Heart right ventricle (tissue), 16 donors: ENCODE measurements around the gene KCNQ5. TPM values are rescaled to one million over a fixed set of nuclear protein-coding genes. Genes with fewer than 3 reads are reported as not detected.

Source experiments
- ATAC-seq, 8 donors: fragments of 200-7000 bp; cut with Tn5 transposase; one replicate each; pipeline ENCODE4 v1.9.1; 2020; ENCODE audit warnings: mild to moderate bottlenecking in 8 of 8, moderate library complexity in 8 of 8, moderate number of reproducible peaks in 1 of 8
- DNase-seq, 2 donors: peaks; one replicate each; pipeline ENCODE4 v3.0.0-alpha.2; 2020
- H3K27ac ChIP-seq, 10 donors: fragments of 200-600 bp; sonication (generic) in 2 of 10; one replicate each; pipeline versions ENCODE4 v1.5.0 to v1.8.0; 2020 to 2022; ENCODE audit warnings: mild to moderate bottlenecking in 3 of 10
- H3K27me3 ChIP-seq, 7 donors: fragments of 200-600 bp; one replicate each; pipeline ENCODE4 v1.8.0; 2021 to 2022; ENCODE audit warnings: mild to moderate bottlenecking in 2 of 7
- H3K36me3 ChIP-seq, 9 donors: fragments of 200-600 bp; sonication (generic) in 1 of 9; one replicate each; pipeline versions ENCODE4 v1.5.0 to v1.8.0; 2020 to 2022; ENCODE audit warnings: mild to moderate bottlenecking in 2 of 9
- H3K4me1 ChIP-seq, 9 donors: fragments of 200-600 bp; sonication (generic) in 1 of 9; one replicate each; pipeline versions ENCODE4 v1.5.0 to v1.8.0; 2020 to 2022; ENCODE audit warnings: mild to moderate bottlenecking in 4 of 9
- H3K4me3 ChIP-seq, 10 donors: fragments of 200-600 bp; sonication (generic) in 2 of 10; one replicate each; pipeline versions ENCODE4 v1.5.0 to v1.8.0; 2020 to 2022; ENCODE audit warnings: mild to moderate bottlenecking in 7 of 10, moderate library complexity in 2 of 10
- H3K9me3 ChIP-seq, 11 donors: fragments of 200-600 bp in 10 of 11; sonication (generic) in 2 of 11; one replicate each; pipeline versions ENCODE4 v1.5.0 to v1.8.0; 2013 to 2022; ENCODE audit warnings: mild to moderate bottlenecking in 2 of 11, control low read depth in 1 of 11, moderate library complexity in 1 of 11
- CTCF ChIP-seq, 9 donors: fragments of 200-600 bp; sonication (generic) in 2 of 9; IDR thresholded peaks; one replicate each; pipeline versions ENCODE4 v1.5.0 to v1.8.0; 2021 to 2022; ENCODE audit warnings: antibody characterized with exemption in 9 of 9, mild to moderate bottlenecking in 5 of 9, moderate library complexity in 1 of 9
- WGBS, 2 donors: extraction: QIAGEN DNeasy Blood & Tissue Kit; methylation state at CpG; one replicate each; pipeline ENCODE4 v1.1.7; 2013; ENCODE audit warnings: inconsistent platforms in 1 of 2; 5-methylcytosine and 5-hydroxymethylcytosine counted together
- intact Hi-C, 10 donors: fragments of 100-400 bp; cut with DNase I; formaldehyde crosslinking; loops; one replicate each; pipeline versions ENCODE4 v1.11.1 to v1.14.2; 2022
- polyA plus RNA-seq, 2 donors: library from polyadenylated mRNA; stranded (reverse); fragments of 200-250 nt; gene quantifications; one replicate each; pipeline ENCODE4 v1.2.3, GENCODE V29; 2013
- total RNA-seq, 10 donors: library from RNA; stranded (reverse); fragmentation: NEBNext Ultra II Directional in 3 of 10; extraction: Animal tissue kit (Norgen Biotek cat#: 25700) in 3 of 10; gene quantifications; one replicate each; pipeline versions ENCODE4 v1.2.1 to v1.2.4, GENCODE V29; 2021 to 2023
- donor health status: Arrhythmogenic right ventricular cardiomyopathy.
- donor health status: ischemic (EF 13 %, LVEDD 7.1; RV severe dilation, severe dysfunction).
- donor health status: healthy with polysubstance abuse.
- donor health status: DM: no; HTN: yes; CAD: no.
- donor health status: DM: no; HTN: no; CAD: no.
- donor health status: ischemic (EF 25% LVEDD 6.9; RV normal size, moderate dysfunction).
- donor health status: ischemic (EF 25% LVEDD 5.7; RV mildly dilated, moderate dysfunction).
- donor health status: healthy.
- donor health status: DM: yes; HTN: yes; CAD: no.
- donor health status: Ischemic cardiomyopathy.
- donor health status: ischemic (EF 35%, LVEDD 5.7; RV mildly dilated, moderate dysfunction).
- donor health status: nonischemic (EF 11% LVEDD 7.7; RV severe dilation, severe dysfunction).
- donor health status: DM: yes; HTN: yes; CAD: no.
- donor health status: PGD.
- donor health status: ischemic (EF 29% LVEDD 5.4; RV normal size, mild dysfunction).
- donor health status: nonischemic (EF 23%, LVEDD 6.1; RV moderate dilation, normal function).

KCNQ5 gene
- total and polyA plus RNA-seq, 12 donors, result under 0.01 to 0.15 (median 0.12) TPM; not detected in 9

- intact Hi-C loops, result no loop called here
- H3K36me3 ChIP-seq, result no peaks in the 10 kb centered on the region
- H3K4me1 ChIP-seq, result no peaks in the 10 kb centered on the region
- ATAC-seq (no peak), DNase-seq (no peak)
- no peak overlapping the region for H3K27ac ChIP-seq
- no peak for TF ChIP-seq CTCF (IDR thresholded peaks at IDR 0.05)
- H3K27me3 ChIP-seq, result no peaks in the 10 kb centered on the region
- WGBS, 2 donors, result 69 to 76% methylated on average over 3 of the region's 3 CpGs
- H3K4me3 ChIP-seq, result no peak overlapping the region
- no peaks in the 10 kb centered on the region for H3K9me3 ChIP-seq
Measured at GRCh38 chr6:72784581-72784980, 162.7 kb downstream of the KCNQ5 start.

DNA sequence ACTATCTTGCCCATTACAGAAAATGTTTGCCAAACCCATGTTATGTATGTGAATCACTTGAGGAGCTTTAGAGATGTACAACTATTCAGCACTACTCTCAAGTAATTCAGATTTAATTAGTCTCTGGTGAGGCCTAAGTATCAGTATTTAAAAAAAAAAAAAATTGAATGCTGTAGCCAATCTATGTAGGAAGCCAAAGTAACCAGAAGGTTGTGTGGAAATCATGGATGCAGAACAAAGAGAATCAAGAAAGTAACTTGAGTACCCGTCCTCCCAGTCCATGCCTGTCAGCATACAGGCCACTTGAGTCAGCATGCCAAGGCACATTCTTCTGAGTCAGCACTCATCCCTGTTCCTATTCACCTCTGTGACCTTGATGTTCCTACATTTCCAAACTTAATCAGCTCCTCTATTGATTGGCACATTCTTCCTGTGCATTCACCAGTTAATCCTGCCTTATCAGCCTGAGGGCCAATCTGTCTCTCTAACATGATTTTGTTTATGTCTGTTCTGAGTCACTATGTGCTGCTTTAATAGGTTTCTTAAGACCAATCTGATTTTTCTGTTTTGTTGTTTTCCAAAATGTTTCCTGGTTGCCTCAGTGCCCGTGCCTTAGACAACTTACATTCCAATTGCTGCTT is 165.6 kb downstream of the KCNQ5 start:
- TF ChIP-seq CTCF (IDR thresholded peaks at IDR 0.05), result no peak
- WGBS, 2 donors, result 26 to 29% methylated on average over 2 of the region's 2 CpGs
- H3K27ac ChIP-seq, result no peak overlapping the region
- H3K4me1 ChIP-seq, result no peaks in the 10 kb centered on the region
- H3K9me3 ChIP-seq, result no peaks in the 10 kb centered on the region
- no peak for DNase-seq
- no peaks in the 10 kb centered on the region for H3K36me3 ChIP-seq
- peak in 1 of 8 donors; percentile 37 for ATAC-seq
- H3K4me3 ChIP-seq, result no peak overlapping the region
- intact Hi-C loops, result no loop called here
- no peaks in the 10 kb centered on the region for H3K27me3 ChIP-seq

GRCh38 chr6:72788188-72788587 is 166.3 kb downstream of the KCNQ5 start:
- no peak for DNase-seq
- no peaks in the 10 kb centered on the region for H3K9me3 ChIP-seq
- no peaks in the 10 kb centered on the region for H3K36me3 ChIP-seq
- H3K27ac ChIP-seq, result no peak overlapping the region
- no peak for TF ChIP-seq CTCF (IDR thresholded peaks at IDR 0.05)
- H3K27me3 ChIP-seq, result no peaks in the 10 kb centered on the region
- WGBS, 2 donors, result 76 to 78% methylated on average over 1 of the region's 1 CpG
- H3K4me1 ChIP-seq, result no peaks in the 10 kb centered on the region
- ATAC-seq, result no peak
- intact Hi-C loops, result no loop called here
- H3K4me3 ChIP-seq, result no peak overlapping the region

- Histone ChIP-seq H3K27me3 (no peaks in the 10 kb centered on the region), H3K36me3 (no peaks in the 10 kb centered on the region), H3K4me1 (no peaks in the 10 kb centered on the region), H3K4me3 (no peak overlapping the region), H3K9me3 (no peaks in the 10 kb centered on the region), H3K27ac (no peak overlapping the region)
- intact Hi-C loops, result no loop called here
- ATAC-seq (no peak), DNase-seq (no peak)
- TF ChIP-seq CTCF (IDR thresholded peaks at IDR 0.05), result no peak
- 88 to 89% methylated on average over 4 of the region's 4 CpGs for WGBS, 2 donors
Measured at GRCh38 chr6:72789145-72789544, 167.3 kb downstream of the KCNQ5 start.
